Lung (tissue), 12 donors: ENCODE measurements around the gene ARHGEF17. TPM values are rescaled to one million over a fixed set of nuclear protein-coding genes. Genes with fewer than 3 reads are reported as not detected.

Source experiments
- ATAC-seq: fragments of 200-7000 bp; cut with Tn5 transposase; one replicate; pipeline ENCODE4 v1.9.1; 2020; ENCODE audit warnings: moderate number of reproducible peaks; ENCODE audit not compliant: insufficient read depth, low FRiP score
- DNase-seq, 3 donors: peaks; one replicate each; pipeline ENCODE4 v3.0.0-alpha.2; 2013 to 2017
- H3K27ac ChIP-seq, 2 donors: one replicate each; pipeline ENCODE4 v1.5.1; 2013; ENCODE audit warnings: mild to moderate bottlenecking in 2 of 2, moderate library complexity in 2 of 2, control low read depth in 1 of 2, inconsistent platforms in 1 of 2, low read depth in 1 of 2, low read length in 1 of 2
- H3K27me3 ChIP-seq, 3 donors: one replicate each; pipeline ENCODE4 v1.5.1; 2013; ENCODE audit warnings: low read length in 2 of 3; ENCODE audit not compliant: control insufficient read depth in 3 of 3, insufficient read depth in 3 of 3
- H3K36me3 ChIP-seq, 4 donors: one replicate each; pipeline ENCODE4 v1.5.1; 2013; ENCODE audit warnings: low read length in 4 of 4, mild to moderate bottlenecking in 1 of 4, moderate library complexity in 1 of 4; ENCODE audit not compliant: control insufficient read depth in 4 of 4, insufficient read depth in 4 of 4
- H3K4me1 ChIP-seq, 5 donors: one replicate each; pipeline ENCODE4 v1.5.1; 2013; ENCODE audit warnings: low read length in 5 of 5, mild to moderate bottlenecking in 2 of 5, moderate library complexity in 1 of 5; ENCODE audit not compliant: control insufficient read depth in 5 of 5, insufficient read depth in 5 of 5
- H3K4me3 ChIP-seq: one replicate; pipeline ENCODE4 v1.5.1; 2013; ENCODE audit warnings: mild to moderate bottlenecking, control low read depth, moderate library complexity
- H3K9ac ChIP-seq, 2 donors: one replicate each; pipeline ENCODE4 v1.5.1; 2013; ENCODE audit warnings: low read length in 2 of 2, control low read depth in 1 of 2; ENCODE audit not compliant: insufficient read depth in 1 of 2
- H3K9me3 ChIP-seq, 4 donors: one replicate each; pipeline ENCODE4 v1.5.1; 2013; ENCODE audit warnings: low read length in 3 of 4, mild to moderate bottlenecking in 1 of 4, moderate library complexity in 1 of 4; ENCODE audit not compliant: control insufficient read depth in 4 of 4, insufficient read depth in 3 of 4
- CTCF ChIP-seq: IDR thresholded peaks from 2 replicates; pipeline ENCODE4 v1.5.1; 2012; ENCODE audit warnings: mild to moderate bottlenecking; ENCODE audit errors: control extremely low read depth, extremely low read depth
- WGBS, 2 donors: extraction: QIAGEN DNeasy Blood & Tissue Kit; methylation state at CpG; one replicate each; pipeline ENCODE4 v1.1.7; 2013; 5-methylcytosine and 5-hydroxymethylcytosine counted together
- polyA plus RNA-seq, 2 donors: library from polyadenylated mRNA; stranded (reverse); fragments of 200-250 nt; gene quantifications; one replicate each; pipeline ENCODE4 v1.2.1, GENCODE V29; 2013
- total RNA-seq, 2 donors: library from RNA; depleted of rRNA in 1 of 2; stranded (reverse); fragments of >200 nt in 1 of 2; gene quantifications; one replicate each; pipeline ENCODE4 v1.2.1, GENCODE V29; 2014 to 2021
- donor health status: control.
- donor health status: control.
- donor health status: Bipolar disorder and iron deficiency.
- donor health status: healthy.
- donor health status: DM: yes; HTN: yes; CAD: no.

ARHGEF17 gene
- total and polyA plus RNA-seq, 4 donors, result 27.9 to 74.6 (median 53.5) TPM

GRCh38 chr11:73346186-73346935 is 38.3 kb downstream of the ARHGEF17 start:
- Histone ChIP-seq H3K9me3 (no peaks in the 10 kb centered on the region), H3K36me3 (peaks cover 0 to 6% (median 6%) of the 10 kb centered on the region in 4 donors), H3K9ac (no peak overlapping the region), H3K4me1 (peaks cover 0 to 22% (median 6%) of the 10 kb centered on the region in 5 donors), H3K4me3 (no peak overlapping the region), H3K27me3 (no peaks in the 10 kb centered on the region), H3K27ac (no peak overlapping the region)
- ATAC-seq, result no peak
- WGBS, 2 donors, result 86 to 91% methylated on average over 10 of the region's 10 CpGs
- no peak for DNase-seq
- no peak for TF ChIP-seq CTCF

GRCh38 chr11:73347067-73347466 is 39.0 kb downstream of the ARHGEF17 start:
- Histone ChIP-seq H3K4me3 (no peak overlapping the region), H3K36me3 (peaks cover 0 to 6% (median 6%) of the 10 kb centered on the region in 4 donors), H3K9me3 (no peaks in the 10 kb centered on the region), H3K4me1 (peaks cover 0 to 22% (median 6%) of the 10 kb centered on the region in 5 donors), H3K27me3 (no peaks in the 10 kb centered on the region), H3K27ac (no peak overlapping the region), H3K9ac (no peak overlapping the region)
- ATAC-seq, result no peak
- WGBS, 2 donors, result 89 to 92% methylated on average over 12 of the region's 12 CpGs
- no peak for TF ChIP-seq CTCF
- DNase-seq, result no peak

- Histone ChIP-seq H3K4me1 (peaks cover 0 to 8% (median under 1%) of the 10 kb centered on the region in 5 donors), H3K27ac (no peak overlapping the region), H3K36me3 (peaks cover 0 to 13% (median 9%) of the 10 kb centered on the region in 4 donors), H3K27me3 (no peaks in the 10 kb centered on the region), H3K4me3 (no peak overlapping the region), H3K9me3 (no peaks in the 10 kb centered on the region), H3K9ac (no peak overlapping the region)
- ATAC-seq, result no peak
- DNase-seq, result no peak
- no peak for TF ChIP-seq CTCF
- 92 to 93% methylated on average over 5 of the region's 5 CpGs for WGBS, 2 donors
These were observed 40.8 kb downstream of the ARHGEF17 start for GRCh38 chr11:73348838-73349237.
